IMR-90 (cell line): Measurements from ENCODE around the gene COG4. TPM values are rescaled to one million over a fixed set of nuclear protein-coding genes. Genes with fewer than 3 reads are reported as not detected.

Source experiments
- ATAC-seq: fragments of 200-7000 bp; cut with Tn5 transposase; 2 replicates; pipeline ENCODE4 v1.9.1; 2020; ENCODE audit warnings: low read depth, mild to moderate bottlenecking, moderate library complexity
- BruUV-seq: library from RNA; stranded (reverse); fragments of 400-500 nt; replicated peaks from 2 replicates; lab custom pipeline; 2021; lab: Mats Ljungman, UMichigan
- CTCF ChIA-PET: fragments of 300-600 bp; formaldehyde crosslinking; extraction: SDS; loops from one replicate; lab custom pipeline; 2021; ENCODE audit warnings: antibody characterized with exemption; lab: Yijun Ruan, JAX
- POLR2A ChIA-PET: fragments of 300-600 bp; sonication (Branson Sonifier 250); formaldehyde crosslinking; loops from one replicate; lab custom pipeline; 2022; ENCODE audit warnings: antibody characterized with exemption; ENCODE audit not compliant: unreplicated experiment; lab: Charles Lee
- DNase-seq: peaks from one replicate; pipeline ENCODE4 v3.0.0; 2013
- H2AFZ ChIP-seq: replicated peaks from 2 replicates; pipeline ENCODE3; 2013; ENCODE audit warnings: low read length, mild to moderate bottlenecking; ENCODE audit not compliant: poor library complexity
- H2AK5ac ChIP-seq: 2 replicates; pipeline ENCODE4 v1.6.1; 2013; ENCODE audit warnings: low read depth, low read length, inconsistent platforms
- H2AK9ac ChIP-seq: replicated peaks from 2 replicates; pipeline ENCODE3; 2013; ENCODE audit warnings: mild to moderate bottlenecking, low read depth, low read length, moderate library complexity; ENCODE audit not compliant: poor library complexity
- H2BK120ac ChIP-seq: 2 replicates; pipeline ENCODE4 v1.6.1; 2013; ENCODE audit warnings: low read depth, low read length, inconsistent platforms
- H2BK15ac ChIP-seq: 3 replicates; pipeline ENCODE4 v1.6.1; 2013; ENCODE audit warnings: low read depth, low read length, inconsistent platforms
- H2BK20ac ChIP-seq: 2 replicates; pipeline ENCODE4 v1.6.1; 2013; ENCODE audit warnings: low read depth, mild to moderate bottlenecking, inconsistent platforms, low read length, moderate library complexity
- H2BK5ac ChIP-seq: 2 replicates; pipeline ENCODE4 v1.6.1; 2013; ENCODE audit warnings: mild to moderate bottlenecking, low read depth, low read length, inconsistent platforms; ENCODE audit not compliant: poor library complexity, severe bottlenecking
- H3K14ac ChIP-seq: replicated peaks from 2 replicates; pipeline ENCODE4 v1.6.1; 2013; ENCODE audit warnings: low read depth, low read length, inconsistent platforms
- H3K18ac ChIP-seq: 2 replicates; pipeline ENCODE4 v1.6.1; 2013; ENCODE audit warnings: low read depth, low read length, control low read depth
- H3K23ac ChIP-seq: 2 replicates; pipeline ENCODE4 v1.6.1; 2013; ENCODE audit warnings: low read depth, low read length, inconsistent platforms
- H3K27ac ChIP-seq: 2 replicates; pipeline ENCODE4 v1.5.1; 2013; ENCODE audit warnings: mild to moderate bottlenecking, control low read depth, low read length; ENCODE audit not compliant: insufficient read depth
- H3K27me3 ChIP-seq: 2 replicates; pipeline ENCODE4 v1.6.1; 2013; ENCODE audit warnings: low read length; ENCODE audit not compliant: control insufficient read depth, insufficient read depth
- H3K36me3 ChIP-seq: 2 replicates; pipeline ENCODE4 v1.6.1; 2013; ENCODE audit warnings: low read length, mixed read lengths; ENCODE audit not compliant: control insufficient read depth, insufficient read depth
- H3K4ac ChIP-seq: 2 replicates; pipeline ENCODE4 v1.6.1; 2013; ENCODE audit warnings: low read depth, low read length, inconsistent platforms
- H3K4me1 ChIP-seq: 2 replicates; pipeline ENCODE4 v1.6.1; 2013; ENCODE audit warnings: low read length, mixed read lengths; ENCODE audit not compliant: control insufficient read depth, insufficient read depth
- H3K4me2 ChIP-seq: 2 replicates; pipeline ENCODE4 v1.6.1; 2013; ENCODE audit warnings: low read depth, mild to moderate bottlenecking, control low read depth, low read length, moderate library complexity
- H3K4me3 ChIP-seq: 2 replicates; pipeline ENCODE4 v1.5.1; 2013; ENCODE audit warnings: low read depth, mild to moderate bottlenecking, control low read depth, low read length, moderate library complexity; ENCODE audit not compliant: insufficient read depth
- H3K56ac ChIP-seq: 2 replicates; pipeline ENCODE4 v1.6.1; 2013; ENCODE audit warnings: low read length, inconsistent platforms; ENCODE audit not compliant: insufficient read depth; ENCODE audit errors: extremely low read depth
- H3K79me1 ChIP-seq, 2 experiments: 2 replicates each; pipeline ENCODE4 v1.6.1; 2013; ENCODE audit warnings: low read length in 2 of 2, inconsistent platforms in 1 of 2, low read depth in 1 of 2
- H3K9ac ChIP-seq: 2 replicates; pipeline ENCODE4 v1.6.1; 2013; ENCODE audit warnings: low read depth, low read length, control low read depth
- H3K9me1 ChIP-seq: 2 replicates; pipeline ENCODE4 v1.6.1; 2013; ENCODE audit warnings: low read length, inconsistent platforms; ENCODE audit not compliant: insufficient read depth
- H3K9me3 ChIP-seq: 2 replicates; pipeline ENCODE4 v1.6.1; 2013; ENCODE audit warnings: low read length; ENCODE audit not compliant: control insufficient read depth, insufficient read depth
- H4K20me1 ChIP-seq: 2 replicates; pipeline ENCODE4 v1.6.1; 2013; ENCODE audit warnings: low read length, inconsistent platforms; ENCODE audit not compliant: insufficient read depth
- H4K5ac ChIP-seq: 2 replicates; pipeline ENCODE4 v1.6.1; 2013; ENCODE audit warnings: mild to moderate bottlenecking, low read depth, low read length, control low read depth
- H4K8ac ChIP-seq, 2 experiments: 2 replicates each; pipeline ENCODE4 v1.6.1; 2013; ENCODE audit warnings: low read depth in 2 of 2, low read length in 2 of 2, control low read depth in 1 of 2, inconsistent platforms in 1 of 2
- H4K91ac ChIP-seq: 2 replicates; pipeline ENCODE4 v1.6.1; 2013; ENCODE audit warnings: low read depth, low read length, inconsistent platforms; ENCODE audit not compliant: insufficient read depth
- MAFK ChIP-seq: IDR thresholded peaks from 2 replicates; pipeline ENCODE4 v1.6.1; 2012; ENCODE audit warnings: low read depth, low read length, improper control_type of control experiment
- RCOR1 ChIP-seq: IDR thresholded peaks from 2 replicates; pipeline ENCODE4 v1.6.1; 2012; ENCODE audit warnings: mild to moderate bottlenecking, low read length, improper control_type of control experiment; ENCODE audit not compliant: insufficient replicate concordance
- SMC3 ChIP-seq: fragments of 150-350 bp; IDR thresholded peaks from 2 replicates; pipeline ENCODE4 v1.6.1; 2016; ENCODE audit warnings: low read depth, mild to moderate bottlenecking, antibody characterized with exemption, low read length, moderate library complexity
- WGBS, 2 experiments: methylation state at CpG; one replicate each; pipeline versions ENCODE4 v1.1.5 to v1.1.7; 2013; ENCODE audit warnings: missing lambda C conversion rate in 2 of 2; ENCODE audit not compliant: insufficient read length in 1 of 2; ENCODE audit errors: extremely low coverage in 2 of 2; 5-methylcytosine and 5-hydroxymethylcytosine counted together
- dilution Hi-C: fragments of 300-500 bp; cut with HindIII; formaldehyde crosslinking; loops from one replicate; pipeline ENCODE4 v1.14.3; 2018; ENCODE audit warnings: low sequenced_read_pairs; ENCODE audit not compliant: unreplicated experiment
- in situ Hi-C: fragments of 300-500 bp; cut with MboI; formaldehyde crosslinking; loops from 3 replicates; pipeline ENCODE4 v1.14.3; 2019; ENCODE audit warnings: low sequenced_read_pairs, inconsistent platforms, mixed read lengths
- intact Hi-C: fragments of 100-400 bp; cut with micrococcal nuclease; formaldehyde crosslinking; loops from 2 replicates; pipeline ENCODE4 v1.10.0; 2022
- polyA plus RNA-seq, 3 experiments: library from polyadenylated mRNA; depleted of rRNA; stranded (reverse); fragments of >200 nt; gene quantifications; 2 replicates each; pipeline ENCODE4 v1.2.3, GENCODE V29; 2012; ENCODE audit warnings: low replicate concordance in 1 of 3
- total RNA-seq: library from RNA; depleted of rRNA; stranded (reverse); fragments of >200 nt; gene quantifications from 2 replicates; pipeline ENCODE4 v1.2.3, GENCODE V29; 2012
- TF ChIP-seq, protein P1 (sequence below): fragments of 150-350 bp; IDR thresholded peaks from 2 replicates; pipeline ENCODE4 v1.6.1; 2017; ENCODE audit warnings: mild to moderate bottlenecking, antibody characterized with exemption, low read length, low read depth

Gene COG4
- total and polyA plus RNA-seq, 2 of the 4 experiments (the other 2 are of a cell fraction): 47.5 to 96.1 TPM

DNA sequence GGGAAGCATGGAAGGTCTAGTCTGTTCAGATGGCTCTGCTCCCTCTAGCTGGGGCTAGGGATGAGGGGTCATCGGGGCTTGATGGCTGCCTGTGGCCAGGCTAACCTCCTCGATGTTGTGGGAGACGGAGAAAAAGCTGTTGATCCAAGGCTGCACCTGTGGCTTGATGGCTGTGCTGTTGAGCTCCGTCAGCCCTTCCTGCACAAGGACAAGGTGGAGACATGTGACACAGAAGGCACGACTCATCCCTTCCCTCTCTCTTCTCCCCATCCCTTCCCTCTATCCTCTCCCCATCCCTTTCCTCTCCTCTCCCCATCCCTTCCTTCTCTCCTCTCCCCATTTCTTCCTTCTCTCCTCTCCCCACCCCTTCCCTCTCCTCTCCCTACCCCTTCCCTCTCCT lies 40.7 kb downstream of the COG4 start:
- dilution Hi-C loops: no loop called here
- Histone ChIP-seq H3K4me2 (no peak overlapping the region), H3K36me3 (peaks cover 59% of the 10 kb centered on the region), H2AK5ac (peak overlapping the region; percentile 54), H3K4me3 (no peak overlapping the region), H3K9me3 (no peaks in the 10 kb centered on the region), H3K56ac (no peak overlapping the region), H3K9me1 (peaks cover 20% of the 10 kb centered on the region), H2AFZ (peak overlapping the region; percentile 2), H2AK9ac (no peak overlapping the region), H3K18ac (no peak overlapping the region), H4K8ac (peak overlapping the region in 1 of 2 experiments; percentile 25; a peak in 1 of 4 replicates), H3K9ac (no peak overlapping the region), H2BK15ac (no peak overlapping the region), H4K20me1 (no peaks in the 10 kb centered on the region), H4K91ac (peak overlapping the region; percentile 29; the same call in 1 of the 2 replicates), H3K4ac (peak overlapping the region; percentile 17), H3K27me3 (no peaks in the 10 kb centered on the region), H2BK20ac (no peak overlapping the region), H3K79me1 (peaks cover 0 to 4% of the 10 kb centered on the region in 2 experiments; a peak in 1 of 4 replicates), H3K14ac (peak overlapping the region; percentile 57), H2BK5ac (peak overlapping the region; percentile 79), H3K27ac (peak overlapping the region; percentile 4; the same call in 1 of the 2 replicates), H4K5ac (no peak overlapping the region), H2BK120ac (0 out of 2 replicates have a peak overlapping the region, but pooled peaks have one; percentile 46), H3K23ac (0 out of 2 replicates have a peak overlapping the region, but pooled peaks have one; percentile 12), H3K4me1 (peaks cover 8% of the 10 kb centered on the region)
- 91% methylated on average over 4 of the region's 5 CpGs; no CpG with 5 or more reads in 1 of the 2 experiments for WGBS, 2 experiments
- in situ Hi-C loops: no loop called here
- BruUV-seq: no TSS peak
- DNase-seq (peak; percentile 13), ATAC-seq (peak; percentile 36)
- ChIA-PET POLR2A (no interaction called here), CTCF (no interaction called here)
- TF ChIP-seq RCOR1: no peak
- TF ChIP-seq, protein P1, sequence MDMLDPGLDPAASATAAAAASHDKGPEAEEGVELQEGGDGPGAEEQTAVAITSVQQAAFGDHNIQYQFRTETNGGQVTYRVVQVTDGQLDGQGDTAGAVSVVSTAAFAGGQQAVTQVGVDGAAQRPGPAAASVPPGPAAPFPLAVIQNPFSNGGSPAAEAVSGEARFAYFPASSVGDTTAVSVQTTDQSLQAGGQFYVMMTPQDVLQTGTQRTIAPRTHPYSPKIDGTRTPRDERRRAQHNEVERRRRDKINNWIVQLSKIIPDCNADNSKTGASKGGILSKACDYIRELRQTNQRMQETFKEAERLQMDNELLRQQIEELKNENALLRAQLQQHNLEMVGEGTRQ: peak; percentile 24; the same call in 1 of the 2 replicates
- TF ChIP-seq MAFK: no peak
- no peak for TF ChIP-seq SMC3
- intact Hi-C loops: loop anchor here (5.0 kb wide), 1 partner anchor 100 kb away; no protein-coding TSS in a partner anchor
